HCT116 (cell line): Measurements from ENCODE around the gene CDKN1A. TPM values are rescaled to one million over a fixed set of nuclear protein-coding genes. Genes with fewer than 3 reads are reported as not detected.

Experiments used
- ATAC-seq: fragments of 200-7000 bp; cut with Tn5 transposase; 2 replicates; pipeline ENCODE4 v1.9.1; 2020; ENCODE audit warnings: mild to moderate bottlenecking, moderate library complexity
- BruUV-seq: library from RNA; stranded (reverse); fragments of 400-500 nt; replicated peaks from 2 replicates; lab custom pipeline; 2021; lab: Mats Ljungman, UMichigan
- CTCF ChIA-PET: fragments of 300-600 bp; sonication (Branson Sonifier 250); formaldehyde crosslinking; loops from one replicate; lab custom pipeline; 2021; ENCODE audit warnings: antibody characterized with exemption; lab: Charles Lee
- POLR2A ChIA-PET: fragments of 300-600, 350-600 bp; sonication (Branson Sonifier 250); formaldehyde crosslinking; loops from one replicate; lab custom pipeline; 2021; ENCODE audit warnings: antibody characterized with exemption; lab: Charles Lee
- RAD21 ChIA-PET, 2 experiments: fragments of 300-600 bp; sonication (Branson Sonifier 250); formaldehyde crosslinking; loops; one replicate each; lab custom pipeline; 2023; ENCODE audit warnings: low total read pairs in 2 of 2; ENCODE audit not compliant: uncharacterized antibody in 2 of 2, unreplicated experiment in 2 of 2, low non-redundant PET in 1 of 2; lab: Charles Lee
- DNase-seq: peaks from one replicate; pipeline ENCODE4 v3.0.0-alpha.2; 2010; ENCODE audit warnings: low read depth, low spot score
- H2AFZ ChIP-seq: fragments of 200-600 bp; shearing (Covaris generic), sonication (generic); 2 replicates; pipeline ENCODE4 v1.6.1; 2017; ENCODE audit warnings: low read depth, mixed run types, mixed read lengths, antibody characterized with exemption, low read length; ENCODE audit not compliant: poor library complexity, severe bottlenecking
- H3K27ac ChIP-seq: 2 replicates; pipeline ENCODE4 v1.5.1; 2012; ENCODE audit warnings: low read depth, low read length
- H3K27me3 ChIP-seq: fragments of 200-600 bp; sonication (generic); 2 replicates; pipeline ENCODE4 v1.6.1; 2016; ENCODE audit warnings: mixed run types, low read length, mixed read lengths; ENCODE audit not compliant: insufficient read depth
- H3K36me3 ChIP-seq, 2 experiments: fragments of 200-500 bp in 1 of 2; fragments of 200-600 bp in 1 of 2; sonication (Bioruptor generic) in 1 of 2; sonication (generic) in 1 of 2; 2 replicates each; pipeline versions ENCODE4 v1.5.1 to v1.6.1; 2014 to 2016; ENCODE audit warnings: low read length in 2 of 2, inconsistent platforms in 1 of 2, mixed read lengths in 1 of 2, mixed run types in 1 of 2; ENCODE audit not compliant: insufficient read depth in 2 of 2, control insufficient read depth in 1 of 2
- H3K4me1 ChIP-seq, 2 experiments: fragments of 200-600 bp in 1 of 2; sonication (generic) in 1 of 2; 2 replicates each; pipeline versions ENCODE4 v1.5.1 to v1.6.1; 2012 to 2017; ENCODE audit warnings: low read length in 2 of 2, inconsistent platforms in 1 of 2, mild to moderate bottlenecking in 1 of 2, mixed read lengths in 1 of 2, mixed run types in 1 of 2, moderate library complexity in 1 of 2; ENCODE audit not compliant: insufficient read depth in 2 of 2, control insufficient read depth in 1 of 2
- H3K4me2 ChIP-seq: fragments of 200-600 bp; sonication (generic); 2 replicates; pipeline ENCODE4 v1.6.1; 2017; ENCODE audit warnings: mixed run types, low read length, mixed read lengths
- H3K4me3 ChIP-seq, 2 experiments: fragments of 200-600 bp in 1 of 2; sonication (generic) in 1 of 2; replicated peaks in 1 of 2; 2 replicates each; pipeline ENCODE4 v1.5.1; 2011 to 2016; ENCODE audit warnings: low read length in 2 of 2, control low read depth in 1 of 2, low read depth in 1 of 2, mild to moderate bottlenecking in 1 of 2, mixed read lengths in 1 of 2, mixed run types in 1 of 2
- H3K79me2 ChIP-seq: fragments of 200-600 bp; sonication (generic); 2 replicates; pipeline ENCODE4 v1.6.1; 2017; ENCODE audit warnings: mild to moderate bottlenecking, mixed run types, low read length, moderate library complexity, mixed read lengths; ENCODE audit not compliant: insufficient read depth
- H3K9ac ChIP-seq: fragments of 200-600 bp; sonication (generic); 2 replicates; pipeline ENCODE4 v1.6.1; 2016; ENCODE audit warnings: low read length, mixed read lengths
- H3K9me2 ChIP-seq: fragments of 200-600 bp; sonication (generic), shearing (Covaris generic); 2 replicates; pipeline ENCODE4 v1.6.1; 2017; ENCODE audit warnings: mixed run types, mild to moderate bottlenecking, moderate library complexity; ENCODE audit not compliant: insufficient read depth
- H3K9me3 ChIP-seq, 2 experiments: fragments of 200-500 bp in 1 of 2; fragments of 200-600 bp in 1 of 2; sonication (Bioruptor generic) in 1 of 2; sonication (generic) in 1 of 2; 2 replicates each; pipeline ENCODE4 v1.6.1; 2014 to 2017; ENCODE audit warnings: low read length in 2 of 2, mixed read lengths in 2 of 2, inconsistent platforms in 1 of 2, low read depth in 1 of 2, mild to moderate bottlenecking in 1 of 2, mixed run types in 1 of 2, moderate library complexity in 1 of 2; ENCODE audit not compliant: control insufficient read depth in 1 of 2, insufficient read depth in 1 of 2
- H4K20me1 ChIP-seq: fragments of 200-600 bp; sonication (generic), shearing (Covaris generic); 2 replicates; pipeline ENCODE4 v1.6.1; 2017; ENCODE audit warnings: mixed run types, mild to moderate bottlenecking, moderate library complexity; ENCODE audit not compliant: insufficient read depth
- CEBPB ChIP-seq: IDR thresholded peaks from 2 replicates; pipeline ENCODE4 v1.6.1; 2012; ENCODE audit warnings: low read depth
- CTCF ChIP-seq, 3 experiments: fragments of 200-600 bp in 1 of 3; sonication (generic) in 1 of 3; IDR thresholded peaks in 2 of 3; conservative IDR thresholded peaks in 1 of 3; 2 replicates each; pipeline ENCODE4 v1.5.1; 2012 to 2017; ENCODE audit warnings: low read depth in 2 of 3, low read length in 2 of 3, antibody characterized with exemption in 1 of 3, borderline replicate concordance in 1 of 3, control low read depth in 1 of 3, mild to moderate bottlenecking in 1 of 3, mixed read lengths in 1 of 3, mixed run types in 1 of 3, moderate library complexity in 1 of 3; ENCODE audit not compliant: insufficient read depth in 1 of 3
- EZH2 ChIP-seq: fragments of 200-600 bp; sonication (generic); IDR thresholded peaks from 2 replicates; pipeline ENCODE4 v1.6.1; 2017; ENCODE audit warnings: antibody characterized with exemption, mixed run types
- EZH2phosphoT487 ChIP-seq: fragments of 200-600 bp; IDR thresholded peaks from 2 replicates; pipeline ENCODE4 v1.6.1; 2018; ENCODE audit warnings: antibody characterized with exemption, borderline replicate concordance
- FOSL1 ChIP-seq: IDR thresholded peaks from 2 replicates; pipeline ENCODE4 v1.6.1; 2012; ENCODE audit warnings: low read depth
- POLR2A ChIP-seq: IDR thresholded peaks from 2 replicates; pipeline ENCODE4 v1.7.0; 2011; ENCODE audit warnings: borderline replicate concordance; ENCODE audit not compliant: insufficient read depth, insufficient read length; ENCODE audit errors: extremely low read depth
- RAD21 ChIP-seq: IDR thresholded peaks from 2 replicates; pipeline ENCODE4 v1.6.1; 2012; ENCODE audit warnings: low read depth, mild to moderate bottlenecking
- REST ChIP-seq: IDR thresholded peaks from 2 replicates; pipeline ENCODE4 v1.6.1; 2012; ENCODE audit warnings: low read depth
- SIN3A ChIP-seq: IDR thresholded peaks from 2 replicates; pipeline ENCODE4 v1.6.1; 2012; ENCODE audit warnings: low read depth
- SP1 ChIP-seq: IDR thresholded peaks from 2 replicates; pipeline ENCODE4 v1.6.1; 2012; ENCODE audit warnings: low read depth
- SRF ChIP-seq: IDR thresholded peaks from 2 replicates; pipeline ENCODE4 v1.6.1; 2012; ENCODE audit warnings: low read depth
- TCF7L2 ChIP-seq: IDR thresholded peaks from 2 replicates; pipeline ENCODE4 v1.7.0; 2011; ENCODE audit warnings: borderline replicate concordance, inconsistent platforms; ENCODE audit not compliant: insufficient read depth, insufficient read length; ENCODE audit errors: extremely low read depth
- YY1 ChIP-seq: IDR thresholded peaks from 2 replicates; pipeline ENCODE4 v1.6.1; 2011; ENCODE audit warnings: low read length, low read depth, moderate library complexity, mild to moderate bottlenecking; ENCODE audit not compliant: insufficient replicate concordance; ENCODE audit errors: extremely low read depth
- ZBTB33 ChIP-seq: IDR thresholded peaks from 2 replicates; pipeline ENCODE4 v1.6.1; 2011; ENCODE audit warnings: mild to moderate bottlenecking, low read length, moderate library complexity; ENCODE audit not compliant: insufficient replicate concordance; ENCODE audit errors: extremely low read depth
- ZFX ChIP-seq: fragments of 450-650 bp; IDR thresholded peaks from 2 replicates; pipeline ENCODE4 v1.6.1; 2017
- intact Hi-C: fragments of 100-400 bp; cut with micrococcal nuclease; formaldehyde crosslinking; loops from 2 replicates; pipeline ENCODE4 v1.10.0; 2022
- total RNA-seq: library from RNA; stranded (reverse); gene quantifications from one replicate; pipeline ENCODE4 v1.2.1, GENCODE V29; 2021; ENCODE audit not compliant: unreplicated experiment
- TF ChIP-seq, protein P1 (sequence below): IDR thresholded peaks from 2 replicates; pipeline ENCODE4 v1.6.1; 2012
- TF ChIP-seq, protein P2 (sequence below): IDR thresholded peaks from 2 replicates; pipeline ENCODE4 v1.6.1; 2012

CDKN1A gene
- total RNA-seq, 1 experiment from 2014 or later: 179 TPM

DNA sequence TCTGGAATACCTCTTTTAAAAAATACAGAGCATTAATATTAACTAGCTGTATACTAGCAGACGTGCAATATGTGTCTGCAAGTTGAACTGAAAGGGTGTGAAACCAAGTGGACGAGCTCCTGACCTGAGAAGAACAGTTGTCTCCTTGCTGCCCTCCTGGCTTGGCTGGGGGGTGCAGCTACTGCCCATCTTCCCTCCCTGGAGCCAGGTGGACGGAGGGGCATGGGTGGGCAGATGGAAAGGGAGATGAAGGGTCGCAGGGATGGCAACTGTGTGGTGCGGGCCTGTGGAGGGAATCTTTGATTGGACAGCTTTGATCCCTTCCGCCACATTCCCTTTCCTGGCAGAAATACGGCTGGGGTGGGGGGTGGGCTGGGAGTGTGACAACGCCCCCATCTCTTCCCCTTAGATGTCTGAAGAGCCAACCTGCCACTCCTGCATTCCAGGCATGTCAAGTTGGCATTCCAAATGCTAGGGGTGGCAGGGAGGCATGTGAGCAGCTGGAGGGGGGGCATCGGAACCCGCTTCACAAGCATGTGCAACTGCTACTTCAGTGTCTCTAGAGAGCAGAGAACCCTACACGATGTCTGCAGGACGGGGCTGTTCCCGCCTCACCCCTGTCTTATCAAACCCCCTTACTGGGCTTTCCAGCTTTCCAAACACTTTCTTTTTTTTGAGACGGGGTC, 47.0 kb upstream of the CDKN1A start:
- Histone ChIP-seq H3K27ac (no peak overlapping the region), H3K27me3 (no peaks in the 10 kb centered on the region), H3K9ac (no peak overlapping the region), H3K4me2 (no peak overlapping the region), H2AFZ (no peak overlapping the region), H3K4me3 (no peak overlapping the region), H3K4me1 (peaks cover 4 to 10% of the 10 kb centered on the region in 2 experiments; a peak in 2 of 4 replicates), H3K79me2 (no peaks in the 10 kb centered on the region), H3K9me3 (no peaks in the 10 kb centered on the region), H3K36me3 (no peaks in the 10 kb centered on the region), H4K20me1 (no peaks in the 10 kb centered on the region), H3K9me2 (no peaks in the 10 kb centered on the region)
- BruUV-seq: no TSS peak
- TF ChIP-seq SP1 (no peak), POLR2A (no peak), YY1 (no peak), REST (no peak), RAD21 (no peak), EZH2phosphoT487 (no peak), SIN3A (no peak), ZBTB33 (no peak), CEBPB (no peak), FOSL1 (no peak), SRF (no peak), TCF7L2 (no peak), CTCF (IDR thresholded peaks at IDR 0.05 in 2 of 3, conservative IDR thresholded peaks at IDR 0.05 in 1 of 3; ENCODE audit: borderline replicate concordance in 1 of 3, insufficient read depth in 1 of 3, low read depth in 2 of 3, low read length in 2 of 3) (no peak), EZH2 (no peak), ZFX (no peak)
- TF ChIP-seq, protein P1, sequence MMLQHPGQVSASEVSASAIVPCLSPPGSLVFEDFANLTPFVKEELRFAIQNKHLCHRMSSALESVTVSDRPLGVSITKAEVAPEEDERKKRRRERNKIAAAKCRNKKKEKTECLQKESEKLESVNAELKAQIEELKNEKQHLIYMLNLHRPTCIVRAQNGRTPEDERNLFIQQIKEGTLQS: no peak
- TF ChIP-seq, protein P2, sequence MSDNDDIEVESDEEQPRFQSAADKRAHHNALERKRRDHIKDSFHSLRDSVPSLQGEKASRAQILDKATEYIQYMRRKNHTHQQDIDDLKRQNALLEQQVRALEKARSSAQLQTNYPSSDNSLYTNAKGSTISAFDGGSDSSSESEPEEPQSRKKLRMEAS: no peak
- no peak; the same call in 1 of the 2 replicates for ATAC-seq
- ChIA-PET CTCF (interaction anchor here (0.9 kb wide), 1 partner anchor 128 kb away, joined by 3 read pairs; no protein-coding TSS in a partner anchor), POLR2A (no interaction called here), RAD21 (no interaction called here)
- intact Hi-C loops: no loop called here
- DNase-seq: no peak
